HEK293T (cell line): ENCODE results near the gene LCE5A.

ENCODE experiments used
- ARNT ChIP-seq: fragments of 450-650 bp; IDR thresholded peaks from 2 replicates; pipeline ENCODE4 v1.6.1; 2017; ENCODE audit warnings: mild to moderate bottlenecking
- BHLHE40 ChIP-seq: fragments of 450-650 bp; IDR thresholded peaks from 2 replicates; pipeline ENCODE4 v1.6.1; 2016; ENCODE audit warnings: mild to moderate bottlenecking, moderate library complexity, borderline replicate concordance
- ELF4 ChIP-seq: fragments of 450-650 bp; IDR thresholded peaks from 2 replicates; pipeline ENCODE4 v1.6.1; 2017; ENCODE audit warnings: antibody characterized with exemption
- FOXK2 ChIP-seq: fragments of 450-650 bp; IDR thresholded peaks from 2 replicates; pipeline ENCODE4 v1.6.1; 2016; ENCODE audit warnings: mild to moderate bottlenecking
- FOXM1 ChIP-seq: fragments of 450-650 bp; IDR thresholded peaks from 2 replicates; pipeline ENCODE4 v1.6.1; 2017; ENCODE audit warnings: mild to moderate bottlenecking, borderline replicate concordance
- HDGF ChIP-seq: fragments of 450-650 bp; IDR thresholded peaks from 2 replicates; pipeline ENCODE4 v1.6.1; 2017; ENCODE audit warnings: antibody characterized with exemption, borderline replicate concordance
- L3MBTL2 ChIP-seq: fragments of 450-650 bp; conservative IDR thresholded peaks from 2 replicates; pipeline ENCODE4 v1.6.1; 2016; ENCODE audit warnings: mild to moderate bottlenecking
- LEF1 ChIP-seq: fragments of 450-650 bp; IDR thresholded peaks from 2 replicates; pipeline ENCODE4 v1.6.1; 2017; ENCODE audit warnings: mild to moderate bottlenecking, borderline replicate concordance
- NFRKB ChIP-seq: fragments of 450-650 bp; IDR thresholded peaks from 2 replicates; pipeline ENCODE4 v1.6.1; 2016; ENCODE audit warnings: mild to moderate bottlenecking, moderate library complexity
- SP1 ChIP-seq: fragments of 450-650 bp; IDR thresholded peaks from 2 replicates; pipeline ENCODE4 v1.6.1; 2017
- SUZ12 ChIP-seq: fragments of 450-650 bp; IDR thresholded peaks from 2 replicates; pipeline ENCODE4 v1.6.1; 2016; ENCODE audit warnings: mild to moderate bottlenecking
- TARDBP ChIP-seq: fragments of 450-650 bp; IDR thresholded peaks from 2 replicates; pipeline ENCODE4 v1.6.1; 2016
- TF ChIP-seq, protein P1 (sequence below): fragments of 450-650 bp; IDR thresholded peaks from 2 replicates; pipeline ENCODE4 v1.6.1; 2016

DNA sequence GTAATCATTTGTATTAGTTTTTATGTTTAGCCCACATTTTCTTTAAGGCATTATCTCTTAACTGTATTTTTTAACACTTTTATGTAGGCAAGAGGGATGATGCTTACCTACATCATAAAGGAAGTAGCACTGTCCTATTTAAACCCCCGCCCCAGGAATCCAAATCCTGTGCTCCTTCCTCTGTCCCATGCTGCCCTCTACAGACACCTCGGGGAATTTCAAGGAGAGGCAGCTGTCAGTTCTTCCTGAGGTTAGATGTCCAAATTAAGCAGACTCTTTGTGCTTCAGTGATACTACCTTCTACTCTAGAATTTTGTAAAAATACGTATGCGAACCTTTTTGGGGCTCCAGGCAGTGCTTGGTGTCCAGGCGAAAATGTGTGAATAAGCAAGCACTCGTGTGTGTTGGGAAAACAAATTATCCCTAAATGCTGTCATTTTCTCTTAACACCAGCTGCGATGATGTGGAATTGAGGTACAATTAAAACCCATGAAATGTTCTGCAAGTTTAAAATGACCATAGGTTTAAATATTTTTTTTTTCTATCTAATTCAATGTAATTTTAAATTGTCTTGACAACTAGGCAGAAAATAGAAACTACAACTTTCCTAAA lies 22.8 kb downstream of the LCE5A start:
- TF ChIP-seq SP1 (no peak), BHLHE40 (no peak), SUZ12 (no peak), HDGF (no peak), TARDBP (no peak), NFRKB (no peak), FOXK2 (no peak), ARNT (no peak), FOXM1 (no peak), L3MBTL2 (no peak), ELF4 (no peak), LEF1 (no peak)
- TF ChIP-seq, protein P1, sequence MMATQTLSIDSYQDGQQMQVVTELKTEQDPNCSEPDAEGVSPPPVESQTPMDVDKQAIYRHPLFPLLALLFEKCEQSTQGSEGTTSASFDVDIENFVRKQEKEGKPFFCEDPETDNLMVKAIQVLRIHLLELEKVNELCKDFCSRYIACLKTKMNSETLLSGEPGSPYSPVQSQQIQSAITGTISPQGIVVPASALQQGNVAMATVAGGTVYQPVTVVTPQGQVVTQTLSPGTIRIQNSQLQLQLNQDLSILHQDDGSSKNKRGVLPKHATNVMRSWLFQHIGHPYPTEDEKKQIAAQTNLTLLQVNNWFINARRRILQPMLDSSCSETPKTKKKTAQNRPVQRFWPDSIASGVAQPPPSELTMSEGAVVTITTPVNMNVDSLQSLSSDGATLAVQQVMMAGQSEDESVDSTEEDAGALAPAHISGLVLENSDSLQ = no peak
